PC-9 (cell line): Measurements from ENCODE around the gene ITGA8. TPM values are rescaled to one million over a fixed set of nuclear protein-coding genes. Genes with fewer than 3 reads are reported as not detected.

Experiments used
- BruUV-seq: library from RNA; stranded (reverse); fragments of 400-500 nt; replicated peaks from 2 replicates; lab custom pipeline; 2021; lab: Mats Ljungman, UMichigan
- CTCF ChIA-PET: fragments of 300-600 bp; sonication (Branson Sonifier 250); formaldehyde crosslinking; loops from one replicate; lab custom pipeline; 2022; ENCODE audit warnings: antibody characterized with exemption; lab: Charles Lee
- POLR2A ChIA-PET: fragments of 300-600 bp; sonication (Branson Sonifier 250); formaldehyde crosslinking; loops from one replicate; lab custom pipeline; 2022; ENCODE audit warnings: antibody characterized with exemption; ENCODE audit not compliant: unreplicated experiment; lab: Charles Lee
- DNase-seq, 2 experiments: peaks; one replicate each; pipeline versions ENCODE4 v3.0.0 to v3.0.0-alpha.2; 2015 to 2022; ENCODE audit warnings: mixed read lengths in 1 of 2
- H2AFZ ChIP-seq: fragments of 200-600 bp; sonication (generic); 2 replicates; pipeline ENCODE4 v1.8.1; 2017; ENCODE audit warnings: antibody characterized with exemption
- H3F3A ChIP-seq: fragments of 200-600 bp; sonication (generic); 2 replicates; pipeline ENCODE4 v1.8.1; 2017; ENCODE audit warnings: antibody characterized with exemption, mild to moderate bottlenecking, low read depth; ENCODE audit not compliant: insufficient read depth
- H3K27ac ChIP-seq: fragments of 200-600 bp; sonication (generic); 2 replicates; pipeline ENCODE4 v1.6.1; 2016; ENCODE audit warnings: mixed run types
- H3K27me3 ChIP-seq: fragments of 200-600 bp; sonication (generic); 2 replicates; pipeline ENCODE4 v1.6.1; 2016; ENCODE audit warnings: low read depth, mixed run types; ENCODE audit not compliant: insufficient read depth
- H3K36me3 ChIP-seq: fragments of 200-600 bp; sonication (generic); 2 replicates; pipeline ENCODE4 v1.6.1; 2016; ENCODE audit warnings: low read depth, mixed run types
- H3K4me1 ChIP-seq: fragments of 200-600 bp; sonication (generic); replicated peaks from 2 replicates; pipeline ENCODE4 v1.6.1; 2016; ENCODE audit warnings: mixed run types; ENCODE audit not compliant: insufficient read depth
- H3K4me2 ChIP-seq: fragments of 200-600 bp; sonication (generic); 2 replicates; pipeline ENCODE4 v1.6.1; 2017; ENCODE audit warnings: mixed run types
- H3K4me3 ChIP-seq: fragments of 200-600 bp; sonication (generic); 2 replicates; pipeline ENCODE4 v1.6.1; 2016; ENCODE audit warnings: mixed run types
- H3K79me2 ChIP-seq: fragments of 200-600 bp; sonication (generic); 2 replicates; pipeline ENCODE4 v1.6.1; 2017; ENCODE audit warnings: low read depth, mixed run types
- H3K9me2 ChIP-seq: fragments of 200-600 bp; sonication (generic); 2 replicates; pipeline ENCODE4 v1.8.1; 2017; ENCODE audit warnings: mild to moderate bottlenecking; ENCODE audit not compliant: insufficient read depth
- H3K9me3 ChIP-seq: fragments of 200-600 bp; sonication (generic); 2 replicates; pipeline ENCODE4 v1.8.1; 2016; ENCODE audit warnings: low read depth; ENCODE audit not compliant: insufficient read depth
- H4K20me1 ChIP-seq: fragments of 200-600 bp; sonication (generic); 2 replicates; pipeline ENCODE4 v1.8.1; 2017; ENCODE audit not compliant: insufficient read depth
- CTCF ChIP-seq: fragments of 200-600 bp; sonication (generic); conservative IDR thresholded peaks from 2 replicates; pipeline ENCODE4 v1.6.1; 2017; ENCODE audit warnings: mixed run types, antibody characterized with exemption, mild to moderate bottlenecking, moderate library complexity
- EZH2 ChIP-seq: fragments of 200-600 bp; sonication (generic); IDR thresholded peaks from 2 replicates; pipeline ENCODE4 v1.8.0; 2017; ENCODE audit warnings: antibody characterized with exemption, low read depth
- intact Hi-C: fragments of 100-400 bp; cut with micrococcal nuclease; formaldehyde crosslinking; loops from one replicate; pipeline ENCODE4 v1.10.0; 2022; ENCODE audit not compliant: unreplicated experiment
- total RNA-seq: library from RNA; stranded (reverse); gene quantifications from 2 replicates; pipeline ENCODE4 v1.2.3, GENCODE V29; 2021

ITGA8 gene
- total RNA-seq, 1 experiment from 2014 or later: not detected

- Histone ChIP-seq H3K36me3 (no peaks in the 10 kb centered on the region), H3K4me2 (no peak overlapping the region), H4K20me1 (no peaks in the 10 kb centered on the region), H3K4me1 (no peaks in the 10 kb centered on the region), H3K9me3 (no peaks in the 10 kb centered on the region), H3K4me3 (no peak overlapping the region), H2AFZ (no peak overlapping the region), H3K27ac (no peak overlapping the region), H3K9me2 (no peaks in the 10 kb centered on the region), H3F3A (no peaks in the 10 kb centered on the region), H3K27me3 (peaks cover 5% of the 10 kb centered on the region; the same call in 1 of the 2 replicates), H3K79me2 (no peaks in the 10 kb centered on the region)
- intact Hi-C loops: no loop called here
- ChIA-PET CTCF (no interaction called here), POLR2A (no interaction called here)
- no TSS peak for BruUV-seq
- DNase-seq: no peak
- TF ChIP-seq EZH2 (no peak), CTCF (no peak)
These were observed 215.5 kb downstream of the ITGA8 start for GRCh38 chr10:15504101-15504840.

GRCh38 chr10:15494850-15495506 is 224.7 kb downstream of the ITGA8 start:
- Histone ChIP-seq H2AFZ (no peak overlapping the region), H3K79me2 (no peaks in the 10 kb centered on the region), H3K9me3 (no peaks in the 10 kb centered on the region), H4K20me1 (no peaks in the 10 kb centered on the region), H3K27me3 (peaks cover 12% of the 10 kb centered on the region; the same call in 1 of the 2 replicates), H3K9me2 (no peaks in the 10 kb centered on the region), H3K36me3 (no peaks in the 10 kb centered on the region), H3K27ac (no peak overlapping the region), H3K4me1 (no peaks in the 10 kb centered on the region), H3K4me2 (no peak overlapping the region), H3F3A (no peaks in the 10 kb centered on the region), H3K4me3 (no peak overlapping the region)
- intact Hi-C loops: no loop called here
- no peak for TF ChIP-seq CTCF
- TF ChIP-seq EZH2: no peak
- no peak for DNase-seq
- POLR2A ChIA-PET: no interaction called here
- no TSS peak for BruUV-seq
- CTCF ChIA-PET: no interaction called here

- TF ChIP-seq EZH2 (no peak), CTCF (no peak)
- DNase-seq: no peak
- no peaks in the 10 kb centered on the region for H3F3A ChIP-seq
- H3K4me1 ChIP-seq: no peaks in the 10 kb centered on the region
- intact Hi-C loops: no loop called here
- no peaks in the 10 kb centered on the region for H3K9me3 ChIP-seq
- H3K27ac ChIP-seq: no peak overlapping the region
- POLR2A ChIA-PET: no interaction called here
- H3K4me3 ChIP-seq: no peak overlapping the region
- H3K79me2 ChIP-seq: no peaks in the 10 kb centered on the region
- no peaks in the 10 kb centered on the region for H3K36me3 ChIP-seq
- H3K27me3 ChIP-seq: peaks cover 18% of the 10 kb centered on the region
- no TSS peak for BruUV-seq
- CTCF ChIA-PET: no interaction called here
- H3K4me2 ChIP-seq: no peak overlapping the region
- no peaks in the 10 kb centered on the region for H4K20me1 ChIP-seq
- no peak overlapping the region for H2AFZ ChIP-seq
- no peaks in the 10 kb centered on the region for H3K9me2 ChIP-seq
These were observed 227.7 kb downstream of the ITGA8 start for GRCh38 chr10:15491856-15492642.
